T-helper 9 cell (primary cell): ENCODE measurements around the gene DLK2.
A peak's percentile ranks its signal among the peaks of the same experiment; 100 is the strongest.
"Not testable (repeated sequence)": the region's sequence is repeated elsewhere in the genome, so short reads cannot be mapped to it uniquely, and the experiment has no call there.

ENCODE experiments used
- DNase-seq: peaks from one replicate; pipeline ENCODE4 v3.0.0-alpha.2; 2020

The DLK2 gene

GRCh38 chr6:43481591-43482236 is 26.4 kb upstream of the DLK2 start:
- no peak for DNase-seq

GRCh38 chr6:43481075-43481474 is 25.7 kb upstream of the DLK2 start:
- no peak for DNase-seq

- no peak for DNase-seq
These were observed 22.6 kb upstream of the DLK2 start for GRCh38 chr6:43478008-43478372.

- DNase-seq: peak; percentile 98
These were observed 22.1 kb upstream of the DLK2 start, which contains the start of gene TJAP1 for GRCh38 chr6:43477235-43478007. Gene TJAP1, plus strand, starts transcription at chr6:43477570. Its CDS starts 21,432 bp downstream, at chr6:43499002.

GRCh38 chr6:43476746-43477145 is 21.4 kb upstream of the DLK2 start:
- no peak for DNase-seq

- no peak for DNase-seq
These were observed 20.2 kb upstream of the DLK2 start for GRCh38 chr6:43475516-43475915.

GRCh38 chr6:43472515-43472914 is 17.2 kb upstream of the DLK2 start:
- no peak for DNase-seq

- DNase-seq: no peak
These were observed 16.1 kb upstream of the DLK2 start for GRCh38 chr6:43471399-43471798.

- DNase-seq: no peak
These were observed 14.6 kb upstream of the DLK2 start for GRCh38 chr6:43469947-43470346.

GRCh38 chr6:43468748-43469681 is 13.7 kb upstream of the DLK2 start:
- DNase-seq: no peak

- DNase-seq: no peak
These were observed 12.9 kb upstream of the DLK2 start for GRCh38 chr6:43468240-43468639.

GRCh38 chr6:43467752-43468151 is 12.4 kb upstream of the DLK2 start:
- no peak for DNase-seq

- not testable (repeated sequence) for DNase-seq
These were observed 11.9 kb upstream of the DLK2 start for GRCh38 chr6:43467265-43467664.

GRCh38 chr6:43465948-43466347 is 10.6 kb upstream of the DLK2 start:
- no peak for DNase-seq

GRCh38 chr6:43464337-43464736 is 9.0 kb upstream of the DLK2 start:
- no peak for DNase-seq

GRCh38 chr6:43461936-43462335 is 6.6 kb upstream of the DLK2 start:
- no peak for DNase-seq

GRCh38 chr6:43460032-43460431 is 4.7 kb upstream of the DLK2 start:
- DNase-seq: no peak

GRCh38 chr6:43459535-43459934 is 4.2 kb upstream of the DLK2 start:
- no peak for DNase-seq

- DNase-seq: not testable (repeated sequence)
These were observed 2.8 kb upstream of the DLK2 start for GRCh38 chr6:43458154-43458553.

GRCh38 chr6:43457643-43458042 is 2.3 kb upstream of the DLK2 start:
- no peak for DNase-seq

GRCh38 chr6:43454696-43455530 is 435 bp downstream of the DLK2 start:
- DNase-seq: peak; percentile 39

- peak; percentile 64 for DNase-seq
These were observed 1.1 kb downstream of the DLK2 start for GRCh38 chr6:43454290-43454695.
